ENCODE data around the gene INO80C.

- no peak for TF ChIP-seq CTCF (IDR thresholded peaks at IDR 0.05)
- TF ChIP-seq POLR2A (IDR thresholded peaks at IDR 0.05), result no peak
Measured at GRCh38 chr18:35436076-35436649, 61.6 kb downstream of the INO80C start.

All from lower leg skin (tissue), 3 donors.